ENCODE data around the gene S100A3.
A peak's percentile ranks its signal among the peaks of the same experiment; 100 is the strongest.

S100A3 gene

GRCh38 chr1:153547560-153548551 lies 1.2 kb downstream of the S100A3 start:
- no peak for DNase-seq

- DNase-seq, result no peak
These were observed 2.1 kb downstream of the S100A3 start for GRCh38 chr1:153546796-153547559.

DNA sequence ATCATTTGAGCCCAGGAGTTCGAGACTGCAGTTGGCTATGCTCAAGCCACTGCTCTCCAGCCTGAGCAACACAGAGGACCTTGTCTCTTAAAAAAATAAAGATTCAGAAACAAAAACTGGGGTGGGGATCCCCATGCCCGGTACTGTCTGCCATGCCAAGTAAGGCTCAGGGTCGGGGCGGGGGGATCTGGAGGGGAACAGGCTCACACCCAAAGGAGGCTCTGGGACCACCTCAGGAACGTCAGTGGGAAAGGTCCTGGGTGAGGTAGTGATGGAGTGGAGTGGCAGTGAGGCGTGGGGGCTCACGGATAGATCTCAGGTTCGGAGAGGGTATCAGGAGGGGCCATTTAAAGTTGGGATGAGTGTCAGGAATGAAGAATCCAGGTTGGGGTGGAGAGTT lies 2.7 kb downstream of the S100A3 start:
- DNase-seq, result no peak

- peak; percentile 91 for DNase-seq
These were observed 3.7 kb downstream of the S100A3 start, which contains the start of gene S100A4 for GRCh38 chr1:153545067-153546055. S100A4 (minus strand) TSS chr1:153545806; CDS start chr1:153544794, 1,012 bp downstream.

DNA sequence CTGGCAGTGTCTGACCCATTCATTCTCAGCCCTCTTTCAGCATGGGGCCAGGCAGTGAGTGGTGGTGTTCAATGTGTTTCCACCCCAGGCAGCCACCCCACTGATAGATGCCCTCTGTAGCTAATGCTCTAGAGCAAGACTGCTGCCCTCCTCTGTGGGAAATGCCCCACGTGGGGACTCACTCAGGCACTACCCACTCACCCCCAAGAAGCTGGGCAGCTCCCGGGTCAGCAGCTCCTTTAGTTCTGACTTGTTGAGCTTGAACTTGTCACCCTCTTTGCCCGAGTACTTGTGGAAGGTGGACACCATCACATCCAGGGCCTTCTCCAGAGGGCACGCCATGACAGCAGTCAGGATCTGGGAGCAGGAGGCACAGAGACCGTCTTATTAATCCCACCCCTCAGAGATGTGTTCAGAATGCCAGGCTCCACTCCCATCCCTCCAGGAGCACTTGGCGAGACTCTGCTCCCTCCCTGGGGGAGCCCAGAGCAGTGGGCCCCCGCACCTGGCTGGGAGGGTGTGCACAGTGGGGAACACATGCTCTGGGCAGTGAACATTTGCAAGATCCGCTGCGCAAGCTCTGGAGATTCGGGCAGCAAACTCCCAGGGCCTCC lies 4.5 kb downstream of the S100A3 start:
- no peak for DNase-seq

DNA sequence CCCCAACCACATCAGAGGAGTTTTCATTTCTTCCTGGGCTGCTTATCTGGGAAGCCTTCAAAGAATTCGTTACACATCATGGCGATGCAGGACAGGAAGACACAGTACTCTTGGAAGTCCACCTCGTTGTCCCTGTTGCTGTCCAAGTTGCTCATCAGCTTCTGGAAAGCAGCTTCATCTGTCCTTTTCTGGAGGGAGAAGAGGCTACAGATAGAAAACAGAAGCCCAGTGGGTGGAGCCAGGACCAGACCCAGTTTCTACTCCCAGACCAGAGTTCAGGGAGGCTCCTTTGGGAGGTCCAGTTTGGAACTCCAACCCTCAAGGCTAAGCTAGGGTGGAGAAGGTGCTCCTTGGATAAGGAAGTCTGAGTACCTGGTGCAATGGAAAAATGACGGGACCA lies 5.3 kb downstream of the S100A3 start:
- DNase-seq, result no peak

- DNase-seq, result no peak
These were observed 5.9 kb downstream of the S100A3 start for GRCh38 chr1:153542956-153543711.

- DNase-seq, result no peak
These were observed 7.1 kb downstream of the S100A3 start for GRCh38 chr1:153541641-153542590.

- DNase-seq, result peak; percentile 54
These were observed 8.4 kb downstream of the S100A3 start, which contains the start of gene S100A5 for GRCh38 chr1:153540394-153541361. S100A5 (minus strand) TSS chr1:153540934; CDS start chr1:153540191, 743 bp downstream.

DNA sequence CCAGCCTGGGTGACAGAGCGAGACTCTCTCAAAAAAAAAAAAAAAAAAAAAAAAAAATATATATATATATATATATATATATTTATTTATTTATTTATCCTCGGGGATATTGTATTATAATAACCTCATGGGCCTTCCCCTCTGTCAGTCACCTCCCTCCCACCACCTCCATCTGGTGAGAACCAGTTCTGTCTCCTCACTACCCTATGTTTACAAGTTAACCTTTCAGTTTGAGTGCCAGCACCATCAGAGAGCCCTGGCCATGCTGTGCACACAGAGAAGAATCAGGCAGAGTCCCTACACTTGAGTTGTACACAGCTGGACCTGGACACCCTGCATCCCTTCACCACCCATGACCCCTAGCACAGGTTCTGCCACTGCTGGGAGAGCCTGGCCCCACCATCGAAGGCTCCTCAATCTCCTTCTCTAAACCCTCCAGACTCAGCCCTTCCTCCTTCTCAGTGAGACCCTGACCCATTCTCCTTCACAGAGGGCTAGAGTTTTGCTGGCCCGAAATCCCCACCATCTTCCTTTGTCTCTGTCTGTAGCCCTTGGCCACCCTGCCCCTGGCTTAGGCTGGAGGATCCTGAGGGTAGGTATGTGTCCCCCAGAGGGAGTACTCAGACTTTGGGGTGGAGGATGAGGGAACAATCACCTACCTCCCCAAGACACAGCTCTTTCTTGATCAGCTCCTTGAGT lies 9.5 kb downstream of the S100A3 start:
- DNase-seq, result no peak

DNA sequence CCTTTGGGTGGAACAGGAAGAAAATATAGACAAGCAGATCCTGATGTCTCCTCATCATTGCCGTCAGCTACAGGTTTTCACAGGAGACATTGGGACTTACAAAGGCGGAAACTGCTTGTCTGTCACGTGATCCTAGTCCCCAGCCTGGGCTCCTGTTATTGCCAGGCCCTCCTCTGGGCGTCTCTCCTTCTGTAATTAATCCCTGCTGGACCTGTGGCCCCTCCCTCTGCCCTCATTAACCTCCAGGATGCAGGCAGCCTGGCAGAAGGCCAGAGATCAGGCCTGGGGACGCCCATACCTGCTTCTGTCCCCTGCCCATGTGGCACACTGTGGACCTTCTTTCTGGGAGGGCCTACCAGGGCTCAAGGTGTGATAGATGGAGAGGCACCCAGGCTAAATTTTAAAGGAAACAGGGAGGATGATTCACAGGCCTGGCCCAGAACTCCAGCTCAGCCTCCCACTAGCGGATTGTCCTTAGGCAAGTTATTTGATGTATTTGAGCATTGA lies 10.7 kb downstream of the S100A3 start:
- no peak for DNase-seq

- DNase-seq, result no peak
These were observed 11.7 kb downstream of the S100A3 start for GRCh38 chr1:153537376-153537730.

DNA sequence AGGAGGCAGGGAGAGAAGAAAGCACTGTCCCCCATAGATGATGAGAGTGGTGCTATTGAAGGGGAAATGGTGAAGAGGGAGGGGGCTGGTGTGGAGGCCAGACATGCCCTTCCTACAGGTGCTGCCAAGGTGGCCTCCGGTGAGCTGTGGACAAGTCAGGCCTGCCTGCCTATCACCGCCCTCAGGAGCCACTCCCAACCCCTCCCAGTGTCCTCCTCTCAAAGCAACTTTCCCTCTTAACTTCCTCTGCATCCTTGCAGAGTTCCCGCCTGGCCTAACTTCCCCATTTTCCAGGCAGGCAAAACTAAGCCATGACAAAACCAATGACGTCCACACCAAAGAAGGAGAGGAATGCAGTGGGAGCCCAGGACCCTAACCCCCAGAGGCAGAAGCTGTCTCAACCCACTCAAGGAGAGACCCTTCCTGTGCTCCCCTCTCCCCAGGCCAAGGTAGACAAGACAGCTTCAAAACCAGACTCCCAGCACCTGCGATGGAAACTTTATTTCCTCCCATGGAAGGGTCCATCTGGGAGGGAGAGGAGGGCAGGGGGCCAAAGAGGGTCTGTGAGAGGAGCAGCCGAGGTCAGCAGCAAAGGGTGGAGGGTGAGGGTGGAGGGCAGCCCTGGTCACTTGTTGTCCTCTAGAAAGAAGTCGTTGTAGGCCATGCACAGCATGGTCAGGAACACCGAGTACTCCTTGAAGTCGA lies 12.2 kb downstream of the S100A3 start:
- DNase-seq, result no peak

DNA sequence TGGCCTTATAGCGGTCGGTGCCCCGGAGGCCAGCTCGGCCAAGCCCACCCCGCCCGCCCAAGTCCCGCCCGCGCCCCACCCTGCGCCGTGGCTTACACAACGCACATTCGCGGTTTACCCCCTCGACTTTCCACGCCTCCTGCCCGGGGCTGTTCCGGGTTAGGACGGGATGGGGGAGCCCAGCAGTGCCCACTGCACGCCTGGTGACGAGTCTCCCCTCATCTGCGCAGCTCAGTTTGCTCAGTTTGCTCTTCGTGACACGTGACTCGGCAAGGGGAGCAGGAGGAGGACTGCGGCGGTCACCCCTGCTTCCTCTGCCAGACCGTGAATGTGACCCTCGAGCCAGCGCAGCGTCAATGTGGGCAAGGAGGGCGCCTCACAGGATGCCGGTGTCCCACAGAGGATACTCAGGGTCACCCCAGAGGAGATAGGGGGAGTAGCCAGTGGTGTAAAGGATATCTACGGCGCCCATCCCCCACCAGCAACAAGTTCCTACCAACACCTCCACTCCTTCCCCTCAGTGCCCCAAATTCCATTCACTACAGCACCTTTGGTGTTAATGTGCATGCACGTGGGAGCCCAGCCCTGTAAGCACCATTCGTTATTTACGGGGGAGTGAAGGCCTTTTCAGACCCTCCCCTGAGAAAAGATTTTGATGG lies 12.9 kb downstream of the S100A3 start:
- peak; percentile 79 for DNase-seq

DNA sequence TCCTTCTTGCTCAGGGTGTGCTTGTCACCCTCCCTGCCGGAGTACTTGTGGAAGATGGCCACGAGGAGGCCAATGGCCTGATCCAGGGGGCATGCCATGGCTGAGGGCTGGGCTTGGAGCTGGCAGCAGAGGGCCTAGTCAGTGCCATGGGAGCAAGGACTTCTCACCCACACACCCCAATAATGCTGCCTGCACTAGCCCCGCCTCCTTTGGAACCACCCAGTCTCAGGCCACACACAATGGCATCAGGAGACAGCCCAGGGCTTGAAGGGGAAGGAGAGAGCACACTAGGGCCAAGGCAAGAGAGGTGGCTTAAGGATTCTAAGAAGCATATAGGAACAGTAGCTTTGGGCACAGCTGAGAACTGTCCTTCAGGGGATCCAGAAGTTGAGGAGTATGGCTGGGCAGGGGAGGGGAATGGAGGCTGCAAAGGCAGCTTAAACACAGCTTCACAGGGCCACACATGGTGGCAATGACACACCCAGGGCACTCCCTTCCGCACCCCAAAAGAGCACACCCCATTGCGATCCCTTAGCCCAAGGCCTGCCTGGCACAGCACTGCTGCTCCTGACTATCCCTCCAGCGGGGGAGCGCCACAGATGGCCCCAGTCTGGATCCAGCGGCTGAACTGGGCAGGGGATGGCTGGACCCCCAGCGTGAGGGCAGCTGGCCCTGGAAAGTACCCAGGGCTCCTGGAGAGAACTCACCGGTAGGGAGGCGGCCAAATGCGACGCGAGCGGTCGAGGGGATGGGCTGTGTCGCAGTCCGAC lies 13.6 kb downstream of the S100A3 start, which contains the start of gene S100A6:
Gene S100A6, minus strand, starts transcription at position 750 of the 770 bp plus-strand sequence. Its CDS starts 652 bp downstream, at position 98.
- no peak for DNase-seq

DNA sequence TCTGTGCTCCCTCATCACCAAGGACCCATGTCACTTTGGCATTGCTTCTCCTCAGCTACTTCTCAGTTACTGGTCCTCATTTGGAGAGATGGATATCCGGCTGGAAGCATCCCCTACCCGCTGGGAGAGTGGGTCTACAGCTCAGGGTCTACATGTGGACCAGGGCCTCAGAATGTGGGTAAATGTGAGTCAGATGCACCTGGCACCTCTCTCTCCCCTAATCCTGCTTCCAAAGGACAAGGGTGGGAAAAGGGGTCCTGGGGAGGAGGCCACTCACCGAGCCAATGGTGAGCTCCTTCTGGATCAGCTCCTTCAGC lies 14.2 kb downstream of the S100A3 start:
- DNase-seq, result no peak

All from activated T-cell treated with anti-CD3 and anti-CD28 coated beads, Interleukin-2, amount 50 U/mL, for 1 hour (primary cell).